Cerebellar cortex (tissue), 1 donor: ENCODE results near the gene SEM1.
"Not testable (repeated sequence)": the region's sequence is repeated elsewhere in the genome, so short reads cannot be mapped to it uniquely, and the experiment has no call there.

Source experiments
- DNase-seq: peaks from one replicate; pipeline ENCODE4 v3.0.0-alpha.2; 2015; ENCODE audit warnings: low spot score

Gene SEM1

DNA sequence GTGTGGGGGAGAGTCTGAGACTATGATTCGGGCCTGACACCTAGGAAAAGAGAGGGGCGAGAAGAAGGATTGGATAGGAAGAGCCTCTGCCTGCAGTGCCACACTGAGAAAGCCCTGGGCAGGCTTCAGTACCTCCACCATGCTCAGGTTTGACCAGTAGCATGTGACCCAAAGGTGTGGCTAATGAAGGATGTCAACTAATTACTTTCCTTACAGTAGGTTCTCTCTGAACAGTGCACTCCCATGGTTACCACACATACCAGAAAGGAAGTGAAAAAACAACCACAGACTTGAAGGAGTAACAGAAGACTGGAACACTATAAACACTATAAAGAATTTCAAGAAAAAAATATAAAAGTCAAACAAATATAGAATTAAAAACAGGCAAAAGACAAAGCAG is 46.2 kb downstream of the SEM1 start:
- no peak for DNase-seq

DNA sequence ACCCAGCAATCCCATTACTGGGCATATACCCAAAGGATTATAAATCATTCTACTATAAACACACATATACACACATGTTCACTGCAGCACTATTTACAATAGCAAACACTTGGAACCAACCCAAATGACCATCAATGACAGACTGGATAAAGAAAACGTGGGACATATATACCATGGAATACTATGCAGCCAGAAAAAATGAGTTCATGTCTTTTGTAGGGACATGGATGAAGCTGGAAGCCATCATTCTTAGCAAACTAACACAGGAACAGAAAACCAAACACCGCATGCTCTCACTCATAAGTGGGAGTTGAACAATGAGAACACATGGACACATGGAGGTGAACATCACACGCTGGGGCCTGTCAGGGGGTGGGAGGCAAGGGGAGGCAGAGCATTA is 47.5 kb downstream of the SEM1 start:
- not testable (repeated sequence) for DNase-seq

DNA sequence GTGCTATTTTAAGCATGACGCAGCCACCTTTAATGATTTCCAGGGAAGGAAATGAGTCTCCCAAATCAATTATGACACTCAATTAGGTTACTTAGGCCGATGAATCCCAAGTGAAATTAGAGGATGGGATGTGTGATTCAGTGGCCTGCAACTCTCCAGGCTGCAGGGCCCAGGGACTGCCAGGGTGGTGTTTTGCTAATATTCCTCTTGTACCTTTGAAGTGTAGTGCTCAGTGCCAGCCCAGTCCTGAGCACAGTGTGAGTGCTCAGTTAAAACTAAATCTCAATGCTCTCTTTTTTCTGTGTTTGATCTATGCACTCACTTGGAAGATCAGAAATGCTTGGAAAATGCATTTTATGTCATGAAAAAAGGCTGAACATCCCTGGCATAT is 51.6 kb downstream of the SEM1 start:
- DNase-seq: no peak

DNA sequence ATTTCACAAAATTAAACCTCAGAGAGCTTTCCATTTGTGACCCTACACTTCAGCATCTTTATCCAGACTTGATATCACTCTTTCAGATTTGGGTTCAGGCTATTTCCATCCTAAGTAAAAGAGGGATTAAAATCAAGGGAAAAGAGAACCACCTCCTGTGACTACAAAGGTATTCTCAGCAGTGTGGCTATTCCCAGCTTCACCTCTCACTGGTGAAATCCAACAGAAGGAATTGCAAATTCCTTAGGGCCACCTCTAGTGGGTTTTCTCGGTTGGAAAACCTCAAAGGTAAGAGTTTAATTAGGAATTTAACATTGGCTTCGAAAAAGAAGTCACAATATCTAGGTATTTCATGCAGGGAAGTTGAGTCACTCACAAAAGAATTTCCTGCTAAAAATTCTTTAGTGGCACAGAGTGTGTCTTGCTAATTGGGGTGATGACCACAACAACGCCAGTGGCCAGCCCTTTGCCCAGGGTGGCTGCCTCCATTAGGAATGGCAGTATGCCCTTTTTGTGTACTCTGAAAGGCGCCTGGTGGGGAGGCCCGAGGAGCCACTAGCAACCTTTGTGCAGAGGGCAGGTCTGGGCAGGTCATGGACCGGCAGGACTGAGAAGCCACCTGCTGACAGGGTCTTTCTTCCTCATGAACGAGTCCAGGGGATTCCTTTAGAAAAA is 52.2 kb downstream of the SEM1 start:
- no peak for DNase-seq

DNA sequence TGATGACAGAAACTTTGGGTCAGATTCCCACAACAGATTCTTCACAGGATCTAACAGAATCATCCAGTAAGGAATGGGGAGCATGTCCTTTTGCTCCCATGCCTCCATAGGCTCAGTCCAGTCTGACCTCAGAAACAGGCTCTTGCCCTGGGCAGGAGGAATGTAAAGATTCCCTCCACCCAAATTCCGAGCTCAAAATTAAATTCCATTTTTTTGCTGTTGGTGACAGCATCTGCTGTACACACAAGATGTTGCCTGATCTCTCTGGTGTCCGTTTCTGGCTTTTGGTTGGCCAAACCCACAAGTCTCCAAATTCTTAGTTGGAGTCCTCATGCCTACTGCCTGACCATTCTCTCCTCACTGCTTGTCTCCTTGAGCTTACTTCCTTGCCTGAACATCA is 53.7 kb downstream of the SEM1 start:
- DNase-seq: no peak

DNA sequence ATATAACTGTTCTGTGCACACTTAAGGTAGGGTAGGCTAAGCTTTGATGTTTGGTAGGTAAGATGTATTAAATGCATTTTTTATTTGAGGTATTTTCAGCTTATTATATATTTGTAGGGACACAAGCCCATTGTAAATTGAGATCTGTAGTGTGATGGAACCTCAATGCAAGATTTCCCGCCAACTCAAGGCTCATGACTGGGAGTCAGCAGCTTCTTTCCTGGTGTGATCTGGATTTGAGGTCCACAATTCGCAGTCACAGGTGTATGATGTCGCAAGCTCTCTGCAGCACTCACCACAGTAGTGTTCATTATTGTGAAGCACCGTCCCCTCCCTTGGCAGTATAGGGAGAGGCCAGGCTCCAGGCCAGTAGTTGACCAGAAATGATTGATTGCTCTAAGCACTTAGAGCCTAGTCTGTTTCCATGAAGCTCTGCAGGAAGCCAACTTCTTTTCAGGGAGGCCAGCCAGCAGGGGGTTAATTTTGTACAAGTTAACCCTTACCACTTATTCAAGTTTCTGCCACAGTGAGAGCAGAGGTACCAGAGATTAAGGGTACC is 54.9 kb downstream of the SEM1 start:
- no peak for DNase-seq

DNA sequence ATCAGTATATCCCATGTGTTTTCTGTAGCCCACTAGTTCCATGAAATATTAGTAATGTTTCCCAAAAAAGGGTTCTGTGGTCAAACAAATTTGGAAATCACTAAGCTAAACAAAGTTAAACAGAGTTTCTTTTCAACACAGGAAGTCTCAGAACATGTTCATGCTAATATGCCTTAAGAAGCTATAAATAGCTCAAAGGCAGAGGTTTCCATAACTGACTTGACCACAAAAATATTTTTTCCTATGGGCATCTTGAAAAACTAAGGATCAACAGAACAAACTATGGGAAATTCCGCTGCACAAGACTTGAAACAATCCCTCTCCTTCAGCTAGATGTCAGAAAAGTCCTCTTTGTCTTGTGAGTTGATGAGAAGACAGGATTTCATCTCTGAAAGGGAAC is 59.7 kb downstream of the SEM1 start:
- no peak for DNase-seq

DNA sequence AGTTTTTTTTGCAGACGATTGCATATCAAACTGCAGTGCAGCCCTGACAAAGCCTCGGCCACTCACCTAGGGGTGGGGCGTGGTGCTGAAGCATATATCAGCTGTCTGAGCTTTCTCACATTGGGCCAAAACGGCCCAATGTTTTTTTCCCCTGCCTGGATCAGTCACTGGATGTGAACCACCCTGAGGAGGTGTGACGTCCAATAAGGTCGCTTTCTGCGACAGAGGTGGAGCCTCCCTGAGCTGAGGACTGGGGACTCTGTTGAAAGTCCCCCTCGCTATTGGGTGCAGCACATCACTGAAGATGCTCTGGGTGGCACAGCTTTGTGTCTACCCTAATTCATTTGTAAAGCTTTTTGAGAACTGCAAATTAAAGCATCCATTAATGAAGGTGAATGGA is 60.9 kb downstream of the SEM1 start:
- DNase-seq: no peak

DNA sequence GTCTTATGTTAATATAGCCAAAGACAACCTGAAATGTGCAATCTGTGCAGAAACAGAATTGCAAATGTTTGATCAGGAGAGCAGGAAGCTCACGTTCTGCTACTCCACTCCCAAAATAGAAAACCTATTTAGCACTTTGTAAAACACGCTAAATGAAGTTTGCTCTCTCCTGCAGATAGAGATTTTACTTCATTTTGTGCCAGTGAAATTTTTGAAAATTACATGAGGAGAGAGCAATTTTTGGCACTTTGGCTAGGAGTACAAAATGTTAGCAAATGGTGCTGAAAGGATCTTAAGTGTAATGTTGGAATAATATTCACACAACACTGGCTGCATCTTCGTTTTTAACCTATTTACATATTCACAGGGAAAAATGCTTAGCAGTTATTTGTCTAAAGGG is 61.9 kb downstream of the SEM1 start:
- DNase-seq: no peak

DNA sequence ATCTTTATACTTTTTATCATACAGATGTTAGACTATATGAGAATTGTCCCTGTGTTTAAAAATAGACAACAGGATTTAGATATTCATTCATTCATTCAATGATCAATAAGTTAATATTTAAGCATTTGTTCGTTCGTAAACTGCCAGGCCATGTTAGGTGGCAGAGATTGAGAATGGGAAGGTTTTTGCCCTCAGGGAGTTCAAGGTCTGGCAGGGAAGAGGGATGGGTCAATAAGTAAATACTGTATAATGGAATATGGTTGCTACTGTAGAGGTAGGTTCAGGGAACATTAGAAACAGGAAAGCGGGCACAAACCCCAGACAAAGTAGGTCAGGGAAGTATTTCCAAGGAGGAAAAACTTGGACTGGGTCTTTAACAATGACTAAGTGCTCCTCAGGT is 64.6 kb downstream of the SEM1 start:
- no peak for DNase-seq

DNA sequence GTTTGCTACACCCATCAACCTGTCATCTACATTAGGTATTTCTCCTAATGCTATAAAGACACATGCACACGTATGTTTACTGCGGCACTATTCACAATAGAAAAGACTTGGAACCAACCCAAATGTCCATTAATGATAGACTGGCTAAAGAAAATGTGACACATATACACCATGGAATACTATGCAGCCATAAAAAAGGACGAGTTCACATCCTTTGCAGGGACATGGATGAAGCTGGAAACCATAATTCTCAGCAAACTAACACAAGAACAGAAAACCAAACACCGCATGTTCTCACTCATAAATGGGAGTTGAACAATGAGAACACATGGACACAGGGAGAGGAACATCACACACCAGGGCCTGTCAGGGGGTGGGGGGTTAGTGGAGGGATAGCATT is 66.2 kb downstream of the SEM1 start:
- DNase-seq: not testable (repeated sequence)

DNA sequence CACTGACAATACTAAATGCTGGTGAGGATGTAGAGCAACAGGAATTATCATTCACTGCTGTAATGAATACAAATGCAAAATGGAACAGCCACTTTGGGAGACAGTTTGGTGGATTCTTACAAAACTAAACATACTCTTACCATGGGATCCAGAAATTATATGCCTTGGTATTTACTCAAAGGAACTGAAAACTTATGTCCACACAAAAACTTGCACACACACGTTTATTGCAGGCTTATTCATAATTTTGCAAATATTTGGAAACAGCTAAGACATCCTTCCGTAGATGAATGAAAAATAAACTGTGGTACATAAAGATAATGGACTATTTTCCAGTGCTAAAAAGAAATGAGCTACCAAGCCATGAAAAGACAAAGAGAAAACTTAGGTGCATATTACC is 69.6 kb downstream of the SEM1 start:
- no peak for DNase-seq
